Left kidney (tissue), 2 donors: ENCODE data around the gene SPOCK1. TPM values are rescaled to one million over a fixed set of nuclear protein-coding genes. Genes with fewer than 3 reads are reported as not detected.

ENCODE experiments used
- DNase-seq: peaks from one replicate; pipeline ENCODE4 v3.0.0-alpha.2; 2013
- polyA plus RNA-seq: library from polyadenylated mRNA; unstranded; fragments of 120-200 nt; gene quantifications from one replicate; pipeline ENCODE4 v1.2.1, GENCODE V29; 2013; ENCODE audit not compliant: insufficient read length

The SPOCK1 gene
- polyA plus RNA-seq, 1 donor: 7.9 TPM

DNA sequence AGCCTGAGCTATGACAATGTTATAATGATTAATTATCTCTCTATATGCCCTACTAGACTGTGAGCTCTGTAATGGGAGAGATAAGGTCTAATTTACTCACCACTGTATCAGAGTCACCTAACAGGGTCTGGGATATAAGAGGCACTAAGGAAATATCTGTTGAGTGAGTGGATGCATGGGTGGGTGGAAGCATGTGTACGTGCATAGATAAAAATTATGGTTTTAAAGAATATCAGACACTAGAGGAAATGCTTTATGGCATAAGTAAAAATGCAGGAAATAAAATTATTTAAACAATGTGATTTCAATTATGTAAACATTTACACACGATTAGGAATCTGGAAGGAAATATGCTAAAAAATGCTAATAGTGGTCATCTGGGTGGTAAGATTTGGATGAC, 137.8 kb downstream of the SPOCK1 start:
- DNase-seq: no peak

DNA sequence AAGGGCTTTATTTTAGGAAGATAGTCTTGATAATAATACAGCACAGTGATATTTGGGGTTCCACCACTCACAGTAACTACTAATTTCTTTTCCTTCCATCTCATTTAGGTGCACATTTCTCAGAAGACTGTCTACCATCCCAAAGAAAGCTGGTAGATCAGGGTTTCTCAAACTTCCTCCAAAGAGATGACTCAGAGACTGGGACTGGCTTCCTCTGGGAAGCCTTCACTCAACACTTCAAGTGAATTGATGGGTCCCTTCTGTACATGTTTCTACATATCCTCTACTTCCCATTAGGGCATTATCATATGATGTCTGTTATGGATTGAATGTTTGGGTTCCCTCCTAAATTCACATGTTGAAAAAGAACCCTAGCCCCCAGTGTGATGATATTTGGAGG, 138.5 kb downstream of the SPOCK1 start:
- no peak for DNase-seq

GRCh38 chr5:137359941-137360340, 139.2 kb downstream of the SPOCK1 start:
- no peak for DNase-seq

GRCh38 chr5:137357436-137357835, 141.7 kb downstream of the SPOCK1 start:
- no peak for DNase-seq

DNA sequence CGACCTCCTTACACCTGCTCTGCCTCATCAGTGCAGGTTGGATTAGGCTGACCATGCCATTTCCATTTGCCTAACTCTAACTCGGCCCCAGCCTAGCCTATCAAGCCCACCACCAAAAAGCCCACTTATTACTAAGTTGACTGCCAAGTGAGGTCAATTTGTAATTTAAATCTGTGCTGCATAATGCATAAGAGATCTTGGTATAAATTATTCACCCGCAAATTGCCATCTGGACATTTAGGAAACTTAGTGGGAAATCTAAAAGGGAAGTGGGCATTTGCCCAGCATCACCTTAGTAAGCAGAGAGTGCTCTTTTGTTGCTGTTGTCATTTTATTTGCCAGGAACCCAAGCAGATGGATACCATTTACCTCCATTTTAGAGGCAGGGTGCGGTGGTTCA, 143.0 kb downstream of the SPOCK1 start:
- DNase-seq: no peak

- no peak for DNase-seq
These were observed 143.4 kb downstream of the SPOCK1 start for GRCh38 chr5:137355708-137356107.

DNA sequence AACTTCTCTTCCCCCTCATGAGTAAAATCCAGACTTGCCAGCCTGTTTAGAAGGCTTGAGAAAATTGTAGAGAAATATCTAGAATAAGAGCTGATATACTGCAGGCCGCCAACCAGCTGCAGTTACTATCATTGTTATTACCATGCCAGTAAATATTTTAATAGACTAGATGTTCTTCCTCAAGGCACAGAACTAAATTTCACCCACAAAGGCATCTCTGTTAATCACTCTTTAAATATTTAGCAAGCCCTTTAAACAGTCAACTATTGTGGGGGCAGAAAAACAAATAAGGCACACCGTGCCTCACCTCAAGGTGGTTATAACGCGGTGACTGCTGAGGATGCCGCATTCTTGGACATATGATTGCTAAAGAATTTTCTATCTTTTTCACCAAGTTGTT, 147.0 kb downstream of the SPOCK1 start:
- no peak for DNase-seq

GRCh38 chr5:137350791-137351190, 148.3 kb downstream of the SPOCK1 start:
- DNase-seq: no peak

DNA sequence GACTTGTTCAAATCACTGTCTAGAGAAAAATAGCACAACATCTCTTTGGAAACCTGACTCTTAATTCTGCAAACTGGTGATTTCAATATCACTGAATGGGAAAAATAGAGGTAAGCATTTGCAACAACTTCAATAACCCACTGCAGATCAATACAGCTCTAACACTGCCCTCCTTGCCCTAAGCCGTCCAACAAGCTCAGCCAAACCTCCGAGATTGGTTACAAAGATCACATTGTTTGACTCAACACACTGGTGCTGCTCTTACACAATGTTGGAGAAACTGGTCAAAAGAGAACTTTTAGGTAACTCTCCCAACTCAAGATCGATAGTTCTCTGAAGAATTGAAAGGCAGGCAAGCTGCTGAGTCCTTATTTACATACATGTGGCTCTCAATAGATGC, 150.4 kb downstream of the SPOCK1 start:
- no peak for DNase-seq

DNA sequence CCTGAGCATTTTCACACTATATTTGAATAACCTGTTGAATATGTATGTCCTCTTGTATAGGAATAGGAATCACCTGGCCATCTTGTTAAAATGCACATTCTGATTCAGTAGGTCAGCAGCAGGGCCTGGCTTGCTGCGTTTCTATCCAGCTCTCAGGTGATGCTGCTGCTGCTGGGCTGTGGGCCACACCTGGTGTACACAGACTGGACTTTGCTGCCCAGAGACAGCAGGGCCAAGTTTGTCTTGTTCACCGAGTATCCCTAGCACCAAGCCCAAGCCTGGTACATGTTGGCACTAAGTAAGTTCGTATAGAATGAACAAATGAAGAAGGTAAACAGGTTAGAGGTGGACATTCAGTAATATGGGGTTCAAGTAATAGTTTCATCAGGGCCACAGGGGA, 151.3 kb downstream of the SPOCK1 start:
- DNase-seq: no peak

DNA sequence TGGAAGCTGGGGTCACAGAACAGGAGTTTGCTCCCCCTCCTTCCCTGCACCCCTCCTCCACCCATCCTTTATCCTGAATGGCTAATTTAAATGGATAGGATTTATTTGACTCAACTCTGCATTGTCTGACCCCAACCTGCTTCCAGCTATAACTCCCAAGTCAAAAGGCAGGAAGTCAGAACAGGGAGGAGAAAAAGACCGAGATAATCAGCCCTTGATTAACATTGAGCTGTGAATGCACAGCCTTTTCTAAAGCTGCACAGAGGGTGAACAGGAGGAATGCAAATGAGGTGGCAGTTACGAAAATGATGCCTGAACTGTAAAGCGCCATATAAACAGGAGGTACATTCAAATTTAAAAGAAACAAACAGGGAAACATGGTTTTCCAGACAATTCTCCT, 152.8 kb downstream of the SPOCK1 start:
- no peak for DNase-seq

- DNase-seq: no peak
These were observed 153.7 kb downstream of the SPOCK1 start for GRCh38 chr5:137345396-137345795.

GRCh38 chr5:137344723-137345322, 154.3 kb downstream of the SPOCK1 start:
- peak; percentile 20 for DNase-seq

DNA sequence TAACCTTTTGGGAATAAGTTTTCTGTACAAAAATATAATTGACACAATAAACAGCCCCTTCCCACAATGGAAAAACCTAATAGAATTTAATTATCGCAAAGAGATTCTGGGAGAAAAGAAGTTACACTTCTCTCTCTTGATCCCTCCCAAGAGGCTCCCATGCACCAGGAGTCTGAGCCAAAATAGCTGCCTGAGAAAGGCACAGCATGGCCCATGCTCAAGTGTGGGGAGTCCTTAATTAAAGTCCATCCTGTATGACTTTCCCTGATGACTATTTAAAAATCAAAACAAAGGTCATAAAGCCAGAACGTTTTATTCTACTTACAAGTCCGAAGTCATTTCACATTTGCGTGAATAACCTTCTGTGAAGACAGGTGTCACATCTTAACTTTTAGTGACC, 155.1 kb downstream of the SPOCK1 start:
- no peak for DNase-seq

- no peak for DNase-seq
These were observed 156.4 kb downstream of the SPOCK1 start for GRCh38 chr5:137342764-137343163.

DNA sequence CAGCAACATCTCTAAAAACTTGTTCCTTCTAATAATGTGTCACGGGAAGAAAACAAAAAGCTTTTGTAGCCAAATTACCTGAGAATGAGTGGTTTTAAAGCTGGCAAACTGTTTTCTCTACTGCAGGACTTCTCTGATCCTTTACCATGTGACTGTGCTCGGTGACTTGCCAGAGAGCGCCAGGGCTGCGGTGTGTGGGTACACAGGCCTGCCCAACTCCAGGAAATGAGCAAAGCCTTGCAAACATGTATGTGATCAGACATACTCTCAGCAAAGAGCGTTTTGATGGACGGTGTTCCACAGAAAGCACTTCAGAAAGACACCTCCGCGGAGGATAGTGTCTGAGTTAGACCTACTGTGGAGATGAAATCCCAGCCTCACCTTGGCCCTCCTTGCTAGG, 157.3 kb downstream of the SPOCK1 start:
- DNase-seq: no peak

- no peak for DNase-seq
These were observed 158.2 kb downstream of the SPOCK1 start for GRCh38 chr5:137340881-137341280.

DNA sequence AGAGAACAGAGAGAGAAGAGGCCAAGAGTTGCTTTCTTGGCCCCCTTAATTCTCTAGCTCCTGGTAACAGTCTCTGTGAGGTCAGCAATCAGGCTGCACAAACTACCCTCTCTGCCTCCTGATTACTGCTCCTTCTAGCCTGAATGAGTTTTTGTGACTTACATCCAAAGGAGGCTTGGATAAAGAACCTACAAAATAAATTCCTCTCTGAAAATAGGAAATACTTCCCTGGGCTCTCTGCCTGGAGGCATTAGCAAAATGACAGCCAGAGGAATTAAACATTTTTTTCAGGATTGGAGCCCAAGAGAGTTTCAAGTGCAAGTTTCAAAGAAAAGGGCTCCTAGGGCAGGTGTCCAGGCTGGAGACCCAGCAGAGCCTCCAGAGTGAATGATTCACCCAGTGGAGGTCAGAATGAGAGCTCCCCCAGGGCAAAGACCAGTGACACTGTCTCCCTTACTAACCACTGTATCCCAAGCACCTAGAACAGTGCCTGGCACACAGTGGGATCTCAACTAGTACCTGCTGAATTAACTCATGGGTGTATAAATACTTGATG, 162.5 kb downstream of the SPOCK1 start:
- no peak for DNase-seq

- DNase-seq: no peak
These were observed 163.0 kb downstream of the SPOCK1 start for GRCh38 chr5:137336161-137336560.

DNA sequence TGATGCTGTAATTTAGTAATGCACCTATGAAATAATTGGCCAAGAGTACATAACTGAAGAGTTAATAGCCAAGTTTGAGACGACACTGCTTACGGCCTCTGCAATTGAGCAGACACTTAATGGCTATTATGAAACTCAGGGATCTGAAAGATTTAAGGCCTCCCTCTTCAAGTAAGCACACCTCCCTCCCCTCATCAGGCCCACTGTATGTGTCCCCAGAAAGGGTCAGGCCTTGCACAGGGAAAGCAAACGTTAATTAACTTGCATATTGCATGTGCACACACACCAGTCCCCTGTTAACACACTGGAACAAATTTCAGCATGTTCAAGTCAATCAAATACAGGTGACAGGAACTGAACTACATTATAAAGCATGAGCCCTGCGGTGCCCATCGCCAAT, 163.6 kb downstream of the SPOCK1 start:
- DNase-seq: no peak

- no peak for DNase-seq
These were observed 165.2 kb downstream of the SPOCK1 start for GRCh38 chr5:137333928-137334327.

DNA sequence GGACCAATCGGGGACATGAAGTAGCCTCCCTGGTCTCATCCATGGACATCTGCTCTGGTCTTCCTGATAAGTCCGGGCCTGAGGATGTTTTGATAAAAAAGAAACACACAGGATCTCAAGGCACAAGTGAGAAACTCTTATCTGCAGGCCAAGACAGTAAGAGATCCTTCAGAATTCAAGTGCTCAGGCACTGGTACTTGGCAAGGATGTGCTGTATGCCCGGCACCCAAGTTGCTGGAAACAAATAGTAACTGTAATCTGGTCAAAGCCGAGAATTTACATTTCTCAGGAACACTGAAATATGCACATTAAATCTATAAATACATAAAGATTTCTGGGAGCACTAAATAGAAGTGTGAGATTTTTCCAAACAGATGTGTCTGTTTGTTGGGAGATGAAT, 165.7 kb downstream of the SPOCK1 start:
- no peak for DNase-seq

DNA sequence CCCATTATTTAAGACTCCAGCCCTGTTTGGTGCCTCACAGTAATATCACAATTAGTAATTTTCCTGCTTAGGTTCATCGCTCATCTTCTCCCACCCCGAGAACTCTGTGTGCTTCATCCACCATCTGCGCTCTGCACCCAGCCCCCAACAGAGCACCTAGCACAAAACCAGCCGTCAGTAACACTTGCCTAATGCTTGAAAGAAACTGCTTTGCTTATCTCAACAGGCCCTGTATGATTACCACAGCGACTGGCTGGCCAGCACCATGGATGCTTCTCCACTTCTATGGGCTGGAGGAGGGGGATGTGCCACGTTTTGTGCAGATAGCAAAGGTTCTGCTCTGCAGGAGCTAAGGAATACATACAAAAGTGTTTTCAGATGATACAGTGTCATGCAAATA, 166.8 kb downstream of the SPOCK1 start:
- DNase-seq: no peak

DNA sequence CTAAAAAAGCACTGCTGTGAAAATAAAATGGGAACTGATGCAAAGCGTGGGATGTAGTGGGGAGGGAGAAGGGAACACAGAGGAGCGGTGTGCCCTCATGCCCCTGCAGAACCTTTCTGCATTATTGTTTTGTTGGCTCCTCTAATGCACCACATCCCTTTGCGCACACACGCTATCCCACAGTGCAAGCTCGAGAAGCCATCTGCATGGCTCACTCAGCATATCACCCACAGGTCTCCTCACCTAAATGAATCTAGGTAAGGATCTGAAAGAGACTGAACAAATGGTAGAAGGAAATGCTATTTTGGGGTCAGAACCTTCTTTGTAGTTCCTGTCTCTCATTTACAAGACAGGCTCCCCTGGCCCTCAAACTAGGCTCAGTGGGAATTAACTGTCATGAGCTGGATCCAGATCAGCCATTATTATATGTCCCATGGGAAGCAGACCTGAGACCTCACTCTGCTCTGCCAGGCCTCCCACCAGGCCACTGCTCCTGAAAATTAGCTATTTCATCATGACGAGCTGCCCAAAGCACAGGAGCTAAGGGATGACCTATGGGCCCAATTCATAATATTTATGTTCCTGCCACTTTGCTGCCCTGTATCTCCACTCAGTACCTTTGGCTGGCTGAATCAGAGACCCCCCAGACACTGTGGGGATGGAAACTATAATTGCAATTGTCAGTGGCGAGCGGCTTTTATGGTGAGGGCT, 169.4 kb downstream of the SPOCK1 start:
- DNase-seq: no peak
